Fibroblast of skin of abdomen (primary cell): Measurements from ENCODE around the gene OLFML1. TPM values are rescaled to one million over a fixed set of nuclear protein-coding genes. Genes with fewer than 3 reads are reported as not detected.

ENCODE experiments used
- DNase-seq: peaks from one replicate; pipeline ENCODE4 v3.0.0-alpha.2; 2013
- polyA plus RNA-seq, 2 experiments: library from polyadenylated mRNA; unstranded; fragments of 120-200 nt; gene quantifications; one replicate each; pipeline ENCODE4 v1.2.1, GENCODE V29; 2013; ENCODE audit not compliant: insufficient read length in 2 of 2

The OLFML1 gene
- 8.9 TPM for polyA plus RNA-seq (2013, experiment 1 of 2; ENCODE audit: insufficient read length)
- 8.5 TPM for polyA plus RNA-seq (2013, experiment 2 of 2; ENCODE audit: insufficient read length)

DNA sequence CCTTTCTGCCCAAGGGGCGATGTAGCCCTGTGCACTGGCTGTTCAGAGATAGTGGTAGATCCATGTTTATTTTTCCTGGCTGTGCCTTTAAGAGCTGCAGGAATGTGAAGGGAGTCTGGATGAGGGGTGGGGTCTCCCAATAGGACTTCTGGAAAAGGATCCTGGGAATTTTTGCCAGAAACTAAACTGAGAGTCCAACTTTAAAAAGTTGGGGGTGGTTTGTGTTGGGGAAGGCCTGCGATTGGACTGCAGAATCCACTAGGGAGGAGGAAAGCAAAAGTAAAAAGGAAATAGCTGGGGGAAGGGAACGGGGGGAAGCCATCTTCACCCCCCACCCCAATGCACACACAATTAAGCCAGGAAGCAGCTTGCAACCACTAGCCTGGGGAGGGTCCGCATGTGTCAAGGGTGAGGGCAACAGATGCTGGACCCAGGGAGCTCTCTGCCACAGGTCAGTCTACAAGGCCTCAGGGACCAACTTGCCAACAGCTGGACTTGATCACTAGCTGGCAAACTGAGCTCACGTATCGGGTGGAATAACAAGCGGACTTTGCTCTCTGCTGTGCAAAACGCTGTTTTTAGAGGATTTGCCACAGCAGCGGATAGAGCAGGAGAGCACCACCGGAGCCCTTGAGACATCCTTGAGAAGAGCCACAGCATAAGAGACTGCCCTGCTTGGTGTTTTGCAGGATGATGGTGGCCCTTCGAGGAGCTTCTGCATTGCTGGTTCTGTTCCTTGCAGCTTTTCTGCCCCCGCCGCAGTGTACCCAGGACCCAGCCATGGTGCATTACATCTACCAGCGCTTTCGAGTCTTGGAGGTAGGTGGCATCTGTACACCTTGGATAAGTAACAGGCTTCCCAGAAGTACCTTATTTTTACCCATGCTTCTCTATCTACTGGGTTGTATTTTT is at the start of gene OLFML1:
Gene OLFML1, plus strand, starts transcription at position 321 of the 912 bp plus-strand sequence. Its CDS starts 370 bp downstream, at position 691.
- peak; percentile 52 for DNase-seq

DNA sequence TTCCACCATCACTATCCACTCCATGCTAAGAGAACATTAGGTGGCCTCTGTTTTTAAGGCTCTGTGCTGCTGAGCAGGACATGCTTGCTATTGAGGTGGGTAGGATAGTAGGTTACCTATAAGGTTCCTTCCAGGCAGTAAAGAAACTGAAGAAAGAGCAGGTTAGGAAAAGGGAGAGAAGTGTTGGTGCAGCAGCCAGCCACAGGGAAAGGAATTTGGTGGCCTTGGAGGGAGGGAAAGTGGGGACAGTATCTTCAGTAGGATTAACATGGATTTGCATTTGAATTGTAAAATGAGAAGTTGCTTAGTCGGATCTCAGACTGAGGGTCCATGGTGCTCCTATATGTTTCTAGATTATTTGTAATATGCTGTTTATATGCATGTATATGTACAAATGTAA is 49.2 kb upstream of the OLFML1 start:
- no peak for DNase-seq

DNA sequence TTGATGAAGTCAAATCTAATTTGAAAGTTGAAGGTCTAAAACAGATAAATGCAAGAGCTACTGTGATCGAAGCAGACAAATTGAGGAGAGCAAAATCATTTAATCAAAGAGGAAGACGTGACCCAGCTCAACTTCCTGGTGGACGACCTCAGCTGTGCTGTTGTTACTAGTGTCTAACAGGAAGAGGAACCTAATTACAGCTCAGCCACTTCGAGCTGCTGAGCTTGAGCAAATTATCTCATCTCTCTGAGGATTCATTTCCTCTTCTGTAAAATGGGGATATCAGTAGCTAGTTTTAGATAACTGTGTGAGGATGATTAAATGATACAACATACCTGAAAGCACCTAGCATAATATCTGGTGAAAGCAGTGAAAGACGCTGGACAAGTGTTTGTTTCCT is 48.6 kb upstream of the OLFML1 start:
- no peak for DNase-seq

DNA sequence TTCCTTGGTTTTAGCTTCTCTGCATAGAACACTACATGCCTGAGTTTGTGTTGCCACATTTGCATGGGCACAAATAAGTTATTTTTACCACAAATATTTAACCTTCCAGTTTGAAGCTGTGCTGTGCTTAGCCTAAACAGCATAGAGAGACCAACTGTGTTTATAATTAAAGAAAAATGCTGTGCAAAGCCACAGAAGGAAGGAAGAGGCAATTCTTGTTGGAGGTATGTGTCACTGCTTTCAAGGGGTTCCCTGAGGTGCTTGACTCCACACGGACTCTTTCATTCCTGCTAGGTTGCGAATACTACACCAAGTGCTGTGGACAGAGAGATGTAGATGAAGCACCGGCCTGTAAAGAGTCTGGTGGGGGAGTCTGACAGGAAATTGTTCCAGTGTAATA is 47.6 kb upstream of the OLFML1 start:
- peak; percentile 83 for DNase-seq

- DNase-seq = no peak
These were observed 45.5 kb upstream of the OLFML1 start for GRCh38 chr11:7439746-7440320.

GRCh38 chr11:7442588-7443215 is 42.6 kb upstream of the OLFML1 start:
- peak; percentile 41 for DNase-seq

DNA sequence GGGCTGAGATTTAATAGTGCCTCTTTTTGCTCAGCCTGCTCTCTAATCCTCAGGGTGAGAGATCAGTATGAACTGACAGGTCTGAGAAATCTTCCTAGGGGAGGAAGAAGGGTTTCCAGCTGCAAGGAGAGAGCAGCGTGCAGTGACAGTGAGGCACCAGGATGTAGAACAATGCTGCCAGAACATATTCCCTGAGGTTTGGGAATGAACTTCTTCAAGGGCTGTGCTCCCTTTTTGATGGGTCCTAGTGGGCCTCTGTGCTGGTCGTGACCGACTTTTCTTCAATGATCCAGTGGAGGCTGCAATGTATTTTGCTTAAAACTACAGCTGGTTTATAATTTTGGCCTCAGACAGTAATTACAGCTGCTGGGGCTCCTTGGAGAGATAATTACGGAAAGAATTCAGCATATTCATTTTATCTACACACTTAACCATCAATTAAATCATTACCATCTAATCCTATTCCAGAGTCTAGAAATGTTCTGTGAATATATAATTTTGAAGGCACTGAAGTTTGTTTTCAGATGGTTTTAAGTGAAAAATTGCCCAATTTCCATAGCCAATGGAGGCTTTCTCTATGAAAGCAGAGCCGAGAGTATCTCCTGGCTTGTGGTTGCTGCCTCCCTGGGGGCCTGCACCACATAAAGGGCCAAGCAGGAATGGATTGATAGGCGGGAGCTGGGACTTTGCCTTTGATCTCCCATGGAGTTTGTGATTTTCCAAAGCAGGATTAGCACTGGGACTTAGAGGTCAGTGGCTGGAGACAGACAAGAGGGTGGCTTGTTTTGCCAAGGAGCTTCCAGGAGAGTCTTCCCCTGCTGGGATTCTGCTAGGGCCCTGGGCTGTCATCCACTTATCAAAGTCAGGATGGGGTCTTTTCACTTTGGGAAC is 41.0 kb upstream of the OLFML1 start:
- DNase-seq = no peak

- no peak for DNase-seq
These were observed 39.7 kb upstream of the OLFML1 start for GRCh38 chr11:7445564-7445963.

DNA sequence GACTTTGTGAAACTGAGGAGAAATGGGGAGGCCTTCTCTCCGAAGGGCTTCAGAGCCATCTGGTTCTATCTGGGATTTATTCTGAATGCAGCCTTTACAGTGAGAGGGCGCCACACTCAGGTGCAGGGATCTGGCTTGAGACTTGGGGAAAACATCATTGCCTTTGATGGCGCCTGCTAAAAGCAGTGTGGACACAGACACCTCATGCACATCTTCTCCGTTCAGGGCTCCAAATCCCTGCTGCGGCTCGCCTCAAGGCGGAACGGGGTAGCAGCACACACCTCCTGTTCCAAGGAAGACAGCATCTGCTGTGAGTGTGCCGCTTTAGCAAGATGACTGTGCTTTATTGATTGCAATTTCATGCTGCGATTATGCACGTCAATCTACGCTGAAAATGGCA is 37.1 kb upstream of the OLFML1 start:
- no peak for DNase-seq

- no peak for DNase-seq
These were observed 36.0 kb upstream of the OLFML1 start for GRCh38 chr11:7449211-7449840.

GRCh38 chr11:7449841-7450214 is 35.5 kb upstream of the OLFML1 start:
- DNase-seq = peak; percentile 4

- DNase-seq = no peak
These were observed 34.5 kb upstream of the OLFML1 start for GRCh38 chr11:7450836-7451235.

GRCh38 chr11:7451520-7451919 is 33.8 kb upstream of the OLFML1 start:
- DNase-seq = peak; percentile 29

DNA sequence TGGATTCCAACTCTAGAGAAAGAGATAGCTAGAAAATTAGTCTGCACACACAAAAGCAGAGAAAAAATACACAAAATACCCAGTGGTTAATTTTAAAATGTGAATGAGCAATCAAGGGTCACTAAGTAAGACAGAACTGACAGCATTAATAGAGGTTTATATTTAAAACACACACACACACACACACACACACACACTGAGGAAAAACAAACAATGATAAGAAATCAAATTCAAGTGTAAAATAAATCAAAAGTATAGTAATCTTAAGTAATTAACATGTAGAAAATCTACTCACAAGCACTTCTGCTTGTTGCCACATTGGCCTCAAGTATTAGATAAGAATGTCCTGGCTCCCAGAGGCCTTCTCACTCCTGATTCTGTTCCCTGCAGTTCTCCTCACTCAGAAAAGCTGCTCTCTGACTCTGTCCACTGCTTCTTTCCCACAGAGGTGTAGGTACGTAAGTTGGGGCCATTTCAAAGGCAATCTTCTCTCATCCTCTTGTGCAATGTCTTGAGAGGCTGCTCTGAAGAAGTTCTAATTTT is 33.3 kb upstream of the OLFML1 start:
- no peak for DNase-seq

DNA sequence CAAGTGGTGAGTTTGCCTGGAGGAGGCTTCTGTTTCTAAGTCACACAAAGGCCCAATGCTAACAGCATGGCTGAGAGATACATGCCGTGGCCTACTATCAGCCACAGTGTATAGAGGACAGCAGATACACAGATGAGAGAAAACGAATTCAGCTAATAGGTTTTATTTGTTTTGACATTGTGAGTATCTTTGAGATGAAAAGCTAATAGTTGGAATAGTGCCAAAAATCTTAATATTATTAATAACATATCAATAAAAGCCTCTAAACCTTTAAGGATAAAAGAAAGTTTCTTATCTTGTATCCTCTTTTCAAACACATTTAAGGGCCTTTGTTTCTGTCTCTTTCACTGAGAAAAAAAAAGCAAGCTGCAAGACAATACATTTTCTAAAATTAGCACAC is 30.5 kb upstream of the OLFML1 start:
- DNase-seq = no peak

- peak; percentile 56 for DNase-seq
These were observed 28.1 kb upstream of the OLFML1 start for GRCh38 chr11:7457211-7457610.

DNA sequence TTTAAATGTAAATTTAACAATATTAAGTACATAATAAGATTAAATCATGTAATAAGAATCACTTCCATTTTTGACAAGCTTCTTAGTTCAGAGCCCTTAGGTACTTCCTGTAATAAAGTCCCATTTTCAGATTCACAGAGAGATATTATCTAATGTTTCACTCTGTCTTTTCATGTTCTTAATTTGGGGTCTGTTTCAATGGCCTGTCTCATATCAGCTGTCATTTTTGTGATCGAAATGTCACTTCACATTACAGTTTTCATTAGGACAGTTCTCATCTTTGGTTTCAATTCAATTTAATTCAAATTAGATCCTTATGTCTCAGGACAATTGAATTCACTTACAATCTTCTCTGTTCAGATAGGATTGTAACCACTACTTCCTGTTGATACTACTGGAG is 22.6 kb upstream of the OLFML1 start:
- no peak for DNase-seq

DNA sequence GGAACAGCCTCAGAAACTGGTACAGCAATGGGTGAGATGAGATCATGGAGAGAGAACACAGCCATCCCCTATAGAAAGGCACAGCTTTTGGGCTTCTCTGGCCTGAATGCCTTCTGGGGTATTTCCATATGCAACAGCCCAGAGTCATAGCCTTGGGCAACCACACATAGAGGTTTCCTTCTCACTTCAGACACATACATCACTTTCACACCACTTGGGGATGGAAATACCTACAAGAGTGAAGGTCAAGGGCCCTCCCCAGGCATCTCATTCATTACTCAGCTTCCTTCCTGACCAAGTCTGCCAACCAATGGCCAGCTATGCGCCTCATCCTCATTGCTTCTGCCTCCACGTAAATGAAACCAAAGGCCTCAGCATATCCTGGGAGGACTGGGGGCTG is 17.7 kb upstream of the OLFML1 start:
- DNase-seq = no peak

GRCh38 chr11:7469351-7469865 is 15.9 kb upstream of the OLFML1 start:
- DNase-seq = no peak

GRCh38 chr11:7471071-7471470 is 14.2 kb upstream of the OLFML1 start:
- DNase-seq = no peak

DNA sequence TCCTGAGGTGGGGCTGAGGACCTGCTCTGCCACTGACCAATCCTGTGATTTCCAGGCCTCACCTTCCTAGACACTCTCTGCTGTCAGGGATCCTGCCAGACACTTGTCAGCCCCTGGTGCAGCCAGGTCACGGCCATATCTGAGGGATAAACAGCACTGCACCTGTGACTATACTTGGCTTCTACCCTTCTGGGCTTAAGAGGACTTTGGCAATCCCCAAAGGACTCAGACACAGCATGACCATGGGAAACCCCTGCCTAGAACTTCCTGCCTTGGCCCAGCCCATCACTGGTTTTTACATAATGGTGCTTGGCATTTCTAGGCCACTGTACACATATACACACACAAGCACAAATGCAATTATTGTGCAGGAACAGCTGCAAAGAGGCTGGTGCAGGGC is 11.6 kb upstream of the OLFML1 start:
- no peak for DNase-seq
